ENCODE data around the gene NUP214. TPM values are rescaled to one million over a fixed set of nuclear protein-coding genes. Genes with fewer than 3 reads are reported as not detected.

NUP214 gene
- polyA plus RNA-seq, 1 donor from 2014 or later = 15.0 TPM

DNA sequence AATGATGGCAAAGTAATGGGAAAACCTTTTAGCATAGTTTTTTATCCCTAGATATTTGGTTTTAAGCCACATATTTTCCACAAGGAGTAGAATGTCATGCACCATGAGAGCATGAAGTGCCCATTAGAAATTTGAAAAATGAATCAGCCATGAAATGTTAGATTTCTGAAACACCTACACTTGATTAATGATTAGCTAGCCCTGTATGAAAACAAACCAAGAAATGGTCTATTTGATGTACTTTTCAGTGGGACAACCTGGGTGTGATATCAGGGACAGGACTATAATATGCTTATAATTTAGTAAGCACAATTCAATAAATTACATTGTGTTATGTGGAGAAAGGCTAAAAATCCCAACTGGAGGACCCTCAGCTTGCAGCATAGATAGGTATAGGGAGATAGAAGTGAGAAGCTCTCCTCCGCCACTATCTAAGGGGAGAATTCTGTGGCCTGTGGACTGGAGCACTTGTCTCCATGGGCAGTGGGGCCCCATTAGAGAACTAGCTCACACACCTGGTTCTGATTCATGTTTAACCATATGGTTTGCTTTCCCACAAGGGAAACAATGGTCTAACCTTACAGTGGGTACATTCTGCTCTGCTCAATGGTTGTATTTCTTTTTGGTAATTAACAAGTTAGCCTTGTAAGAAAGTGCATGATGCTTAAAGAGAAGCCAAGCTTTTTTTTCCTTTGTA is 35.2 kb downstream of the NUP214 start:
- Histone ChIP-seq H3F3A (ENCODE audit: insufficient read depth, low read length, poor library complexity, severe bottlenecking) (no peaks in the 10 kb centered on the region), H3K9me2 (ENCODE audit: insufficient read depth, low read length) (no peaks in the 10 kb centered on the region), H4K20me1 (ENCODE audit: insufficient read depth) (no peaks in the 10 kb centered on the region), H3K9ac (ENCODE audit: low read length) (no peak overlapping the region), H3K27me3 (ENCODE audit: insufficient read depth, low read depth, low read length) (no peaks in the 10 kb centered on the region), H3K36me3 (ENCODE audit: insufficient read depth, low read length) (peaks cover 3% of the 10 kb centered on the region), H2AFZ (ENCODE audit: low read depth, low read length) (no peak overlapping the region), H3K27ac (ENCODE audit: low read length) (no peak overlapping the region), H3K4me2 (ENCODE audit: low read length) (no peak overlapping the region), H3K79me2 (replicated peaks; ENCODE audit: insufficient read depth, low read length) (no peaks in the 10 kb centered on the region), H3K4me3 (ENCODE audit: low read length) (no peak overlapping the region), H3K9me3 (ENCODE audit: low read length) (no peaks in the 10 kb centered on the region)
- TF ChIP-seq EP300 (conservative IDR thresholded peaks at IDR 0.05; ENCODE audit: poor library complexity, severe bottlenecking) (no peak), MXI1 (conservative IDR thresholded peaks at IDR 0.05; ENCODE audit: poor library complexity, severe bottlenecking) (no peak), EZH2 (IDR thresholded peaks at IDR 0.05; ENCODE audit: borderline replicate concordance, insufficient read depth, low read length, poor library complexity, severe bottlenecking) (no peak)
- TF ChIP-seq, protein P1, sequence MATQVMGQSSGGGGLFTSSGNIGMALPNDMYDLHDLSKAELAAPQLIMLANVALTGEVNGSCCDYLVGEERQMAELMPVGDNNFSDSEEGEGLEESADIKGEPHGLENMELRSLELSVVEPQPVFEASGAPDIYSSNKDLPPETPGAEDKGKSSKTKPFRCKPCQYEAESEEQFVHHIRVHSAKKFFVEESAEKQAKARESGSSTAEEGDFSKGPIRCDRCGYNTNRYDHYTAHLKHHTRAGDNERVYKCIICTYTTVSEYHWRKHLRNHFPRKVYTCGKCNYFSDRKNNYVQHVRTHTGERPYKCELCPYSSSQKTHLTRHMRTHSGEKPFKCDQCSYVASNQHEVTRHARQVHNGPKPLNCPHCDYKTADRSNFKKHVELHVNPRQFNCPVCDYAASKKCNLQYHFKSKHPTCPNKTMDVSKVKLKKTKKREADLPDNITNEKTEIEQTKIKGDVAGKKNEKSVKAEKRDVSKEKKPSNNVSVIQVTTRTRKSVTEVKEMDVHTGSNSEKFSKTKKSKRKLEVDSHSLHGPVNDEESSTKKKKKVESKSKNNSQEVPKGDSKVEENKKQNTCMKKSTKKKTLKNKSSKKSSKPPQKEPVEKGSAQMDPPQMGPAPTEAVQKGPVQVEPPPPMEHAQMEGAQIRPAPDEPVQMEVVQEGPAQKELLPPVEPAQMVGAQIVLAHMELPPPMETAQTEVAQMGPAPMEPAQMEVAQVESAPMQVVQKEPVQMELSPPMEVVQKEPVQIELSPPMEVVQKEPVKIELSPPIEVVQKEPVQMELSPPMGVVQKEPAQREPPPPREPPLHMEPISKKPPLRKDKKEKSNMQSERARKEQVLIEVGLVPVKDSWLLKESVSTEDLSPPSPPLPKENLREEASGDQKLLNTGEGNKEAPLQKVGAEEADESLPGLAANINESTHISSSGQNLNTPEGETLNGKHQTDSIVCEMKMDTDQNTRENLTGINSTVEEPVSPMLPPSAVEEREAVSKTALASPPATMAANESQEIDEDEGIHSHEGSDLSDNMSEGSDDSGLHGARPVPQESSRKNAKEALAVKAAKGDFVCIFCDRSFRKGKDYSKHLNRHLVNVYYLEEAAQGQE (IDR thresholded peaks at IDR 0.05; ENCODE audit: borderline replicate concordance) = no peak

DNA sequence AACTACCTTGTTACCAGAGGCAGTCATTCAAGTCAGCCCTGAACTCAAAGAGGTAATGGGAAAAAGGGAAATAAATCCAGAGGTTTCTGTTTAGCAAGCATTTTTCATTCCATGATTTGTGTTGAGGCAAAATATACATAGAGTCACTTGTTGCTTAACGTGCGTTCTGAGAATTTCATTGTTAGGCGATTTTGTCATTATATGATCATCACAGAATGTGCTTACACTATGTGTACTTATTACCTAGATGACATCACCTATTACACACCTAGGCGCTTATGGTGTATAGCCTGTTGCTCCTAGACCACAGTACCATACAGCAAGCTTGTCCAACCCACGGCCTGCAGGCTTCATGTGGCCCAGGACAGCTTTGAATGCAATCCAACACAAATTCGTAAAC is 36.2 kb downstream of the NUP214 start:
- Histone ChIP-seq H3K79me2 (replicated peaks; ENCODE audit: insufficient read depth, low read length) (no peaks in the 10 kb centered on the region), H3K36me3 (ENCODE audit: insufficient read depth, low read length) (peaks cover 3% of the 10 kb centered on the region), H3K27me3 (ENCODE audit: insufficient read depth, low read depth, low read length) (no peaks in the 10 kb centered on the region), H4K20me1 (ENCODE audit: insufficient read depth) (no peaks in the 10 kb centered on the region), H3K4me3 (ENCODE audit: low read length) (no peak overlapping the region), H3K9me3 (ENCODE audit: low read length) (no peaks in the 10 kb centered on the region), H3K27ac (ENCODE audit: low read length) (no peak overlapping the region), H3K4me2 (ENCODE audit: low read length) (no peak overlapping the region), H3K9me2 (ENCODE audit: insufficient read depth, low read length) (no peaks in the 10 kb centered on the region), H3K9ac (ENCODE audit: low read length) (no peak overlapping the region), H2AFZ (ENCODE audit: low read depth, low read length) (no peak overlapping the region), H3F3A (ENCODE audit: insufficient read depth, low read length, poor library complexity, severe bottlenecking) (no peaks in the 10 kb centered on the region)
- TF ChIP-seq, protein P2, sequence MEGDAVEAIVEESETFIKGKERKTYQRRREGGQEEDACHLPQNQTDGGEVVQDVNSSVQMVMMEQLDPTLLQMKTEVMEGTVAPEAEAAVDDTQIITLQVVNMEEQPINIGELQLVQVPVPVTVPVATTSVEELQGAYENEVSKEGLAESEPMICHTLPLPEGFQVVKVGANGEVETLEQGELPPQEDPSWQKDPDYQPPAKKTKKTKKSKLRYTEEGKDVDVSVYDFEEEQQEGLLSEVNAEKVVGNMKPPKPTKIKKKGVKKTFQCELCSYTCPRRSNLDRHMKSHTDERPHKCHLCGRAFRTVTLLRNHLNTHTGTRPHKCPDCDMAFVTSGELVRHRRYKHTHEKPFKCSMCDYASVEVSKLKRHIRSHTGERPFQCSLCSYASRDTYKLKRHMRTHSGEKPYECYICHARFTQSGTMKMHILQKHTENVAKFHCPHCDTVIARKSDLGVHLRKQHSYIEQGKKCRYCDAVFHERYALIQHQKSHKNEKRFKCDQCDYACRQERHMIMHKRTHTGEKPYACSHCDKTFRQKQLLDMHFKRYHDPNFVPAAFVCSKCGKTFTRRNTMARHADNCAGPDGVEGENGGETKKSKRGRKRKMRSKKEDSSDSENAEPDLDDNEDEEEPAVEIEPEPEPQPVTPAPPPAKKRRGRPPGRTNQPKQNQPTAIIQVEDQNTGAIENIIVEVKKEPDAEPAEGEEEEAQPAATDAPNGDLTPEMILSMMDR (IDR thresholded peaks at IDR 0.05; ENCODE audit: poor library complexity, severe bottlenecking) = no peak
- TF ChIP-seq RAD21 (conservative IDR thresholded peaks at IDR 0.05) (no peak), MXI1 (conservative IDR thresholded peaks at IDR 0.05; ENCODE audit: poor library complexity, severe bottlenecking) (no peak), TAF1 (IDR thresholded peaks at IDR 0.05; ENCODE audit: low read depth) (no peak), EP300 (conservative IDR thresholded peaks at IDR 0.05; ENCODE audit: poor library complexity, severe bottlenecking) (no peak), POLR2AphosphoS5 (IDR thresholded peaks at IDR 0.05) (no peak), SMC3 (conservative IDR thresholded peaks at IDR 0.05; ENCODE audit: poor library complexity) (no peak), EZH2 (IDR thresholded peaks at IDR 0.05; ENCODE audit: borderline replicate concordance, insufficient read depth, low read length, poor library complexity, severe bottlenecking) (no peak)
- TF ChIP-seq, protein P1 (IDR thresholded peaks at IDR 0.05; ENCODE audit: borderline replicate concordance) = no peak
